Measurements from ENCODE around the gene DGKG. TPM values are rescaled to one million over a fixed set of nuclear protein-coding genes. Genes with fewer than 3 reads are reported as not detected.

DGKG gene
- total and polyA plus RNA-seq, 9 of the 15 experiments (the other 6 are each of a cell fraction or from before 2014, with no cell fraction given) = 0.01 to 0.36 (median 0.15) TPM

DNA sequence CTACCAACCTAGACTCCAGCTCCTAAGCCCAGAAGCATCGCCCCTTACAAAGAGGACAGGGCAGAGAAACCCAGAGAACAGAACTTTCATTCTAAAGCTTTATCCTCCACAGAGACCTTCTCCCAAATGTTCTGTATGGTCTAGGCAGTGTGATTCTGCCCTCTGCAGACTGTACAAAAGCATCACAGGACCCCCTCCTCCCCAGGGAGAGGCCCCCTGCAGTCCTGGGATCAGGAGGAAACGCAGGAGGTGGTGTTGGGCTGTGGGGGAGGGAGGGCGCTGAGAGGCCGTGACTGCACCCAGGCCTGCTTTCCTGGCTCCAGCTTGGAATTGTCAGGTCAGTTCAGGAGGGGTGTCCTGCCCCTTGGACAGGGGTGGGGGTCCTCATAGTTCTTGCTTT is 101.3 kb downstream of the DGKG start:
- ATAC-seq = no peak
- in situ Hi-C loops (cut with MboI) = no loop called here
- 6% methylated on average over 4 of the region's 4 CpGs for WGBS (ENCODE audit: insufficient coverage, low coverage, missing lambda C conversion rate)

More for the DNA sequence above, 101.3 kb downstream of the DGKG start:
- Histone ChIP-seq H3K4me3 (no peak overlapping the region), H3K4me1 (replicated peaks in 1 of 2; ENCODE audit: control insufficient read depth in 2 of 2, insufficient read depth in 2 of 2, low read length in 2 of 2) (peaks cover 4 to 7% of the 10 kb centered on the region in 2 experiments; a peak in 2 of 5 replicates), H4K20me1 (replicated peaks; ENCODE audit: control insufficient read depth, insufficient read depth, low read length) (0 out of 2 replicates have a peak, but pooled peaks cover 5% of the 10 kb centered on the region), H3K36me3 (ENCODE audit: control insufficient read depth, insufficient read depth, low read length) (no peaks in the 10 kb centered on the region), H3K4me2 (ENCODE audit: insufficient read depth, low read length) (no peak overlapping the region), H2AFZ (ENCODE audit: low read depth, low read length) (no peak overlapping the region), H3K79me2 (ENCODE audit: control insufficient read depth, insufficient read depth, low read length) (no peaks in the 10 kb centered on the region), H3K9ac (ENCODE audit: insufficient read depth in 1 of 2, low read depth in 2 of 2, low read length in 2 of 2) (no peak overlapping the region), H3K27ac (ENCODE audit: extremely low read depth, low read depth, low read length) (no peak overlapping the region), H3K9me3 (replicated peaks; ENCODE audit: control insufficient read depth, insufficient read depth, low read depth, low read length) (no peaks in the 10 kb centered on the region), H3K9me1 (ENCODE audit: control insufficient read depth, insufficient read depth, low read length) (no peaks in the 10 kb centered on the region), H3K27me3 (ENCODE audit: control insufficient read depth in 2 of 2, insufficient read depth in 2 of 2, low read length in 2 of 2) (peaks cover 38 to 63% of the 10 kb centered on the region in 2 experiments)
- ChIA-PET POLR2A (no interaction called here), CTCF (ENCODE audit: low intra/inter-chr PET ratio) (interaction anchor here (0.9 to 1.1 kb wide), 2 partner anchors 279 to 356 kb away, joined by 3 to 4 read pairs; no protein-coding TSS in a partner anchor)
- DNase-seq (ENCODE audit: extremely low read depth in 1 of 4, low spot score in 3 of 4) (no peak), FAIRE-seq (no peak)
- no peak for TF ChIP-seq RFX7 (CRISPR knock-in tag; IDR thresholded peaks at IDR 0.05)
- TF ChIP-seq CBX1 (IDR thresholded peaks at IDR 0.05; ENCODE audit: low read depth) = no peak
- TF ChIP-seq HMGN3 (IDR thresholded peaks at IDR 0.05; ENCODE audit: borderline replicate concordance, extremely low read depth, insufficient read length, low read depth, low read length) = no peak
- TF ChIP-seq PRPF4 (IDR thresholded peaks at IDR 0.05; ENCODE audit: insufficient read depth, low read depth, low read length, poor library complexity, severe bottlenecking) = no peak
- no peak for TF ChIP-seq TCF7L2 (IDR thresholded peaks at IDR 0.05; ENCODE audit: low read depth, low read length)
- TF ChIP-seq HSF4 (CRISPR knock-in tag; IDR thresholded peaks at IDR 0.05; ENCODE audit: borderline replicate concordance) = no peak
- no peak for TF ChIP-seq PRMT5 (CRISPR knock-in tag; IDR thresholded peaks at IDR 0.05)
- TF ChIP-seq SMAD3 (CRISPR knock-in tag; conservative IDR thresholded peaks at IDR 0.05) = no peak
- no peak for TF ChIP-seq ADNP (tag; IDR thresholded peaks at IDR 0.05)
- TF ChIP-seq ZNF239 (CRISPR knock-in tag; IDR thresholded peaks at IDR 0.05) = no peak
- TF ChIP-seq POLR2AphosphoS2 (IDR thresholded peaks at IDR 0.05; ENCODE audit: low read length) = no peak
- TF ChIP-seq PHF20 (IDR thresholded peaks at IDR 0.05; ENCODE audit: partially characterized antibody) = no peak
- TF ChIP-seq, protein P1, sequence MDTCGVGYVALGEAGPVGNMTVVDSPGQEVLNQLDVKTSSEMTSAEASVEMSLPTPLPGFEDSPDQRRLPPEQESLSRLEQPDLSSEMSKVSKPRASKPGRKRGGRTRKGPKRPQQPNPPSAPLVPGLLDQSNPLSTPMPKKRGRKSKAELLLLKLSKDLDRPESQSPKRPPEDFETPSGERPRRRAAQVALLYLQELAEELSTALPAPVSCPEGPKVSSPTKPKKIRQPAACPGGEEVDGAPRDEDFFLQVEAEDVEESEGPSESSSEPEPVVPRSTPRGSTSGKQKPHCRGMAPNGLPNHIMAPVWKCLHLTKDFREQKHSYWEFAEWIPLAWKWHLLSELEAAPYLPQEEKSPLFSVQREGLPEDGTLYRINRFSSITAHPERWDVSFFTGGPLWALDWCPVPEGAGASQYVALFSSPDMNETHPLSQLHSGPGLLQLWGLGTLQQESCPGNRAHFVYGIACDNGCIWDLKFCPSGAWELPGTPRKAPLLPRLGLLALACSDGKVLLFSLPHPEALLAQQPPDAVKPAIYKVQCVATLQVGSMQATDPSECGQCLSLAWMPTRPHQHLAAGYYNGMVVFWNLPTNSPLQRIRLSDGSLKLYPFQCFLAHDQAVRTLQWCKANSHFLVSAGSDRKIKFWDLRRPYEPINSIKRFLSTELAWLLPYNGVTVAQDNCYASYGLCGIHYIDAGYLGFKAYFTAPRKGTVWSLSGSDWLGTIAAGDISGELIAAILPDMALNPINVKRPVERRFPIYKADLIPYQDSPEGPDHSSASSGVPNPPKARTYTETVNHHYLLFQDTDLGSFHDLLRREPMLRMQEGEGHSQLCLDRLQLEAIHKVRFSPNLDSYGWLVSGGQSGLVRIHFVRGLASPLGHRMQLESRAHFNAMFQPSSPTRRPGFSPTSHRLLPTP (IDR thresholded peaks at IDR 0.05; ENCODE audit: borderline replicate concordance, extremely low read depth, insufficient read length) = no peak
- TF ChIP-seq BRD9 (IDR thresholded peaks at IDR 0.05; ENCODE audit: low read depth, partially characterized antibody) = no peak
- TF ChIP-seq NR3C1 (CRISPR knock-in tag; IDR thresholded peaks at IDR 0.05) = no peak
- TF ChIP-seq DDX20 (tag; IDR thresholded peaks at IDR 0.05; ENCODE audit: low read depth) = no peak
- TF ChIP-seq SRSF9 (IDR thresholded peaks at IDR 0.05; ENCODE audit: borderline replicate concordance, low read depth, low read length) = no peak
- TF ChIP-seq ZBTB17 (CRISPR knock-in tag; IDR thresholded peaks at IDR 0.05) = no peak
- no peak for TF ChIP-seq TRIM28 (IDR thresholded peaks at IDR 0.05)
- intact Hi-C loops (cut with micrococcal nuclease) = loop anchor here (2.0 kb wide), 1 partner anchor 280 kb away; no protein-coding TSS in a partner anchor
- BruUV-seq (replicated peaks) = no TSS peak
